K562 (cell line): ENCODE data around the gene LCNL1. TPM values are rescaled to one million over a fixed set of nuclear protein-coding genes. Genes with fewer than 3 reads are reported as not detected.

Source experiments
- COPS2 ChIP-seq: fragments of 450-650 bp; conservative IDR thresholded peaks from 2 replicates; pipeline ENCODE4 v1.6.1; 2016; ENCODE audit warnings: mild to moderate bottlenecking, moderate library complexity
- DPF2 ChIP-seq: fragments of 450-650 bp; IDR thresholded peaks from 2 replicates; pipeline ENCODE4 v1.6.1; 2016
- E2F5 ChIP-seq: sonication (generic); formaldehyde crosslinking; IDR thresholded peaks from 2 replicates; pipeline ENCODE4 v1.8.0; 2022; ENCODE audit warnings: mild to moderate bottlenecking, missing genetic modification reagents
- E2F8 ChIP-seq: fragments of 450-650 bp; IDR thresholded peaks from 2 replicates; pipeline ENCODE4 v1.7.1; 2018; ENCODE audit warnings: mild to moderate bottlenecking, low read depth; ENCODE audit not compliant: partially characterized antibody
- FOSL1 ChIP-seq: fragments of 200-800 bp; sonication (Bioruptor generic); conservative IDR thresholded peaks from 2 replicates; pipeline ENCODE4 v1.6.1; 2016; ENCODE audit warnings: missing genetic modification characterization, missing compliant biosample characterization
- HMG20A ChIP-seq: fragments of 450-650 bp; formaldehyde crosslinking; conservative IDR thresholded peaks from 2 replicates; pipeline ENCODE4 v1.4.0; 2020; ENCODE audit warnings: mild to moderate bottlenecking, mixed read lengths
- LCOR ChIP-seq: sonication (generic); formaldehyde crosslinking; IDR thresholded peaks from 2 replicates; pipeline ENCODE4 v1.8.0; 2022; ENCODE audit warnings: mild to moderate bottlenecking, missing genetic modification reagents
- MCM3 ChIP-seq: fragments of 450-650 bp; IDR thresholded peaks from 2 replicates; pipeline ENCODE4 v1.6.1; 2016
- MEF2D ChIP-seq: conservative IDR thresholded peaks from 2 replicates; pipeline ENCODE4 v1.6.1; 2016; ENCODE audit warnings: low read depth, missing genetic modification characterization, missing compliant biosample characterization
- RUNX1 ChIP-seq: sonication (generic); IDR thresholded peaks from 2 replicates; pipeline ENCODE4 v1.6.1; 2016; ENCODE audit warnings: antibody characterized with exemption, low read depth
- SIX5 ChIP-seq, 2 experiments: IDR thresholded peaks; 2 replicates each; pipeline ENCODE4 v1.6.1; 2011; ENCODE audit warnings: low read length in 2 of 2, borderline replicate concordance in 1 of 2, low read depth in 1 of 2, mild to moderate bottlenecking in 1 of 2, moderate library complexity in 1 of 2; ENCODE audit not compliant: insufficient read depth in 1 of 2
- TAF1 ChIP-seq: IDR thresholded peaks from 2 replicates; pipeline ENCODE4 v1.6.1; 2011; ENCODE audit warnings: mild to moderate bottlenecking, low read length, moderate library complexity; ENCODE audit not compliant: insufficient read depth, control insufficient read depth, severe bottlenecking; ENCODE audit errors: extremely low read depth
- YBX1 ChIP-seq: fragments of 450-650 bp; IDR thresholded peaks from 2 replicates; pipeline ENCODE4 v1.7.1; 2016; ENCODE audit warnings: mild to moderate bottlenecking
- ZFX ChIP-seq: sonication (generic); formaldehyde crosslinking; IDR thresholded peaks from 2 replicates; pipeline ENCODE4 v1.8.0; 2022; ENCODE audit warnings: mild to moderate bottlenecking, missing genetic modification reagents, moderate library complexity
- ZNF143 ChIP-seq: sonication (generic); formaldehyde crosslinking; IDR thresholded peaks from 2 replicates; pipeline ENCODE4 v1.9.0; 2022; ENCODE audit warnings: mild to moderate bottlenecking, missing genetic modification reagents
- ZNF23 ChIP-seq: fragments of 250-450 bp; sonication (Bioruptor Pico); IDR thresholded peaks from 2 replicates; pipeline ENCODE4 v1.4.0; 2020; ENCODE audit warnings: mild to moderate bottlenecking
- ZNF384 ChIP-seq: IDR thresholded peaks from 2 replicates; pipeline ENCODE4 v1.6.1; 2012; ENCODE audit warnings: low read depth, low read length, improper control_type of control experiment
- ZNF79 ChIP-seq: fragments of 250-450 bp; sonication (Bioruptor Pico); IDR thresholded peaks from 2 replicates; pipeline ENCODE4 v1.4.0; 2020; ENCODE audit warnings: low read depth, mild to moderate bottlenecking, moderate library complexity
- polyA plus RNA-seq, 8 experiments: library from polyadenylated mRNA; depleted of rRNA in 4 of 8; stranded (reverse) in 5 of 8; unstranded in 3 of 8; fragments of >200 nt; fragmentation: Nextera tagmentation in 2 of 8; fragmentation: Illumina TruSeq in 1 of 8; extraction: Ambion mirVana in 2 of 8; extraction: Trizol in 1 of 8; gene quantifications; 2 replicates each; pipeline versions ENCODE4 v1.2.1 to v1.2.3, GENCODE V29; 2011 to 2014; ENCODE audit warnings: inconsistent platforms in 1 of 8, missing spikeins in 1 of 8
- total RNA-seq, 7 experiments: library from RNA; depleted of rRNA in 6 of 7; stranded (reverse); fragments of >200 nt in 6 of 7; fragmentation: Illumina TruSeq in 2 of 7; extraction: Trizol in 2 of 7; gene quantifications; 2 replicates each; pipeline versions ENCODE4 v1.2.1 to v1.2.3, GENCODE V29; 2011 to 2021; ENCODE audit warnings: low replicate concordance in 1 of 7
- TF ChIP-seq, protein P1 (sequence below): IDR thresholded peaks from 2 replicates; pipeline ENCODE4 v1.6.1; 2011; ENCODE audit not compliant: insufficient read length; ENCODE audit errors: extremely low read depth
- TF ChIP-seq, protein P2 (sequence below): fragments of 250-450 bp; sonication (Bioruptor Pico); IDR thresholded peaks from 2 replicates; pipeline ENCODE4 v1.4.0; 2020; ENCODE audit warnings: mild to moderate bottlenecking, moderate library complexity

Gene LCNL1
- total and polyA plus RNA-seq, 9 of the 15 experiments (the other 6 are each of a cell fraction or from before 2014, with no cell fraction given): 0.04 to 0.16 (median 0.04) TPM; not detected in 4

DNA sequence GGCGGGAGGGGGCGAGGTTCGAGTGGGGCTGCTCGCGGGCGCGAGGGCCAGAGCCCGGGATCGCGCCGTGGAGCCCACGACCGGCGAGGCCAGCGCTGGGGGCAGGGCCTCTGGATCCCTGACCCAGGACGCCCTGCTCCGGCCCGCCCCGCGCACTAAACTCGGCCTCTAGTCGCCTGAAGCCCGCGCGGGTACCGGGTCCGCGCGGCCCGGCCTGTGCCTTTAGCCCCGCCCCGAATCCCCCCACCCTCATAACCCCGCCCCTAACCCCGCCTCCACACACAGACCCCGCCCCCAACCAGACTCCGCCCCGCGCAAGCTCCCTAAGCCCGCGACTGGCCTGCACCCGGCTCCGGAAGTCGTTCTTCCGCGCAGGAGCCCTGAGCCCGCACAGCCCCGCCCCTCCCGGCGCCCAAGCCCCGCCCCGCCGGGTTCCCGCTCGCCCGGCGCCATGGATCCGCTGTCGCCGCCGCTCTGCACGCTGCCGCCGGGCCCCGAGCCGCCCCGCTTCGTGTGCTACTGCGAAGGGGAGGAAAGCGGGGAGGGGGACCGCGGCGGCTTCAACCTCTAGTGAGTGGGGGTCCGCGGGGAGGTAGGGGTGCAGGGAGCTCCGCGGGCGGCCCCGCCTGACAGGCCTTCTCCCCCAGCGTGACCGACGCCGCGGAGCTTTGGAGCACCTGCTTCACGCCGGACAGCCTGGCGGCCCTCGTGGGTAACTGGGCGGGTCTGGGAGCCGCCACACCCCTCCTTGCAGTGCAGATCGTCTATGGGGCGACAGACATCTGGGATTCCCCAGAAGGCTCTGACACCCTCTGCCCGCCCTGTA, 9.4 kb downstream of the LCNL1 start, which contains the start of gene PAXX (continued):
- TF ChIP-seq E2F8 (no peak), TAF1 (peak; percentile 75), MEF2D (tag) (no peak), ZNF384 (no peak), MCM3 (no peak), SIX5 (IDR thresholded peaks at IDR 0.05; ENCODE audit: borderline replicate concordance in 1 of 2, insufficient read depth in 1 of 2, low read depth in 1 of 2, low read length in 2 of 2) (no peak), HMG20A (CRISPR knock-in tag) (no peak), ZNF23 (CRISPR knock-in tag) (no peak), DPF2 (no peak), FOSL1 (tag) (peak; percentile 9; the same call in 1 of the 2 replicates), ZNF79 (no peak), COPS2 (no peak), RUNX1 (no peak), E2F5 (CRISPR knock-in tag) (peak; percentile 62; the same call in 1 of the 2 replicates), ZFX (CRISPR knock-in tag) (peak; percentile 84), ZNF143 (CRISPR knock-in tag) (no peak), LCOR (CRISPR knock-in tag) (no peak), YBX1 (no peak)
- TF ChIP-seq, protein P1, sequence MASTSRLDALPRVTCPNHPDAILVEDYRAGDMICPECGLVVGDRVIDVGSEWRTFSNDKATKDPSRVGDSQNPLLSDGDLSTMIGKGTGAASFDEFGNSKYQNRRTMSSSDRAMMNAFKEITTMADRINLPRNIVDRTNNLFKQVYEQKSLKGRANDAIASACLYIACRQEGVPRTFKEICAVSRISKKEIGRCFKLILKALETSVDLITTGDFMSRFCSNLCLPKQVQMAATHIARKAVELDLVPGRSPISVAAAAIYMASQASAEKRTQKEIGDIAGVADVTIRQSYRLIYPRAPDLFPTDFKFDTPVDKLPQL: no peak
- TF ChIP-seq, protein P2, sequence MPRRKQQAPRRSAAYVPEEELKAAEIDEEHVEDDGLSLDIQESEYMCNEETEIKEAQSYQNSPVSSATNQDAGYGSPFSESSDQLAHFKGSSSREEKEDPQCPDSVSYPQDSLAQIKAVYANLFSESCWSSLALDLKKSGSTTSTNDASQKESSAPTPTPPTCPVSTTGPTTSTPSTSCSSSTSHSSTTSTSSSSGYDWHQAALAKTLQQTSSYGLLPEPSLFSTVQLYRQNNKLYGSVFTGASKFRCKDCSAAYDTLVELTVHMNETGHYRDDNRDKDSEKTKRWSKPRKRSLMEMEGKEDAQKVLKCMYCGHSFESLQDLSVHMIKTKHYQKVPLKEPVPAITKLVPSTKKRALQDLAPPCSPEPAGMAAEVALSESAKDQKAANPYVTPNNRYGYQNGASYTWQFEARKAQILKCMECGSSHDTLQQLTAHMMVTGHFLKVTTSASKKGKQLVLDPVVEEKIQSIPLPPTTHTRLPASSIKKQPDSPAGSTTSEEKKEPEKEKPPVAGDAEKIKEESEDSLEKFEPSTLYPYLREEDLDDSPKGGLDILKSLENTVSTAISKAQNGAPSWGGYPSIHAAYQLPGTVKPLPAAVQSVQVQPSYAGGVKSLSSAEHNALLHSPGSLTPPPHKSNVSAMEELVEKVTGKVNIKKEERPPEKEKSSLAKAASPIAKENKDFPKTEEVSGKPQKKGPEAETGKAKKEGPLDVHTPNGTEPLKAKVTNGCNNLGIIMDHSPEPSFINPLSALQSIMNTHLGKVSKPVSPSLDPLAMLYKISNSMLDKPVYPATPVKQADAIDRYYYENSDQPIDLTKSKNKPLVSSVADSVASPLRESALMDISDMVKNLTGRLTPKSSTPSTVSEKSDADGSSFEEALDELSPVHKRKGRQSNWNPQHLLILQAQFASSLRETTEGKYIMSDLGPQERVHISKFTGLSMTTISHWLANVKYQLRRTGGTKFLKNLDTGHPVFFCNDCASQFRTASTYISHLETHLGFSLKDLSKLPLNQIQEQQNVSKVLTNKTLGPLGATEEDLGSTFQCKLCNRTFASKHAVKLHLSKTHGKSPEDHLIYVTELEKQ: no peak
